Stimulated activated CD4-positive, alpha-beta T cell treated with anti-CD3 and anti-CD28 coated beads, Interleukin-4, amount 100 ng/mL, for 24 hours (primary cell): ENCODE data around the gene NT5E.
A peak's percentile ranks its signal among the peaks of the same experiment; 100 is the strongest.

Source experiments
- DNase-seq: peaks from one replicate; pipeline ENCODE4 v3.0.0-alpha.2; 2020

The NT5E gene

GRCh38 chr6:85422996-85423395 lies 26.9 kb upstream of the NT5E start:
- no peak for DNase-seq

- DNase-seq = no peak
These were observed 24.9 kb upstream of the NT5E start for GRCh38 chr6:85424981-85425380.

- DNase-seq = no peak
These were observed 23.9 kb upstream of the NT5E start for GRCh38 chr6:85425997-85426396.

- no peak for DNase-seq
These were observed 21.4 kb upstream of the NT5E start for GRCh38 chr6:85428486-85428885.

- DNase-seq = no peak
These were observed 20.5 kb upstream of the NT5E start for GRCh38 chr6:85429346-85429745.

GRCh38 chr6:85431271-85431670 lies 18.6 kb upstream of the NT5E start:
- DNase-seq = no peak

- DNase-seq = no peak
These were observed 17.3 kb upstream of the NT5E start for GRCh38 chr6:85432554-85432953.

GRCh38 chr6:85435851-85436250 lies 14.0 kb upstream of the NT5E start:
- DNase-seq = no peak

GRCh38 chr6:85436411-85436810 lies 13.5 kb upstream of the NT5E start:
- no peak for DNase-seq

- no peak for DNase-seq
These were observed 12.9 kb upstream of the NT5E start for GRCh38 chr6:85436939-85437495.

GRCh38 chr6:85443349-85444117 lies 6.3 kb upstream of the NT5E start:
- DNase-seq = no peak

- DNase-seq = peak; percentile 46
These were observed 480 bp upstream of the NT5E start for GRCh38 chr6:85449388-85449817.

GRCh38 chr6:85451565-85452306 lies 1.9 kb downstream of the NT5E start:
- DNase-seq = no peak

- no peak for DNase-seq
These were observed 2.6 kb downstream of the NT5E start for GRCh38 chr6:85452441-85452881.

- no peak for DNase-seq
These were observed 3.2 kb downstream of the NT5E start for GRCh38 chr6:85453052-85453451.

- no peak for DNase-seq
These were observed 3.6 kb downstream of the NT5E start for GRCh38 chr6:85453490-85453889.

- no peak for DNase-seq
These were observed 5.7 kb downstream of the NT5E start for GRCh38 chr6:85455471-85456026.

GRCh38 chr6:85456782-85457181 lies 6.9 kb downstream of the NT5E start:
- no peak for DNase-seq

- no peak for DNase-seq
These were observed 8.3 kb downstream of the NT5E start for GRCh38 chr6:85458184-85458583.

GRCh38 chr6:85458782-85459181 lies 8.9 kb downstream of the NT5E start:
- no peak for DNase-seq

GRCh38 chr6:85459224-85459901 lies 9.5 kb downstream of the NT5E start:
- DNase-seq = no peak

- no peak for DNase-seq
These were observed 10.5 kb downstream of the NT5E start for GRCh38 chr6:85460154-85460920.
